HepG2 (cell line): ENCODE data around the gene CAMK1D.

Source experiments
- TSC22D2 ChIP-seq: sonication (generic); formaldehyde crosslinking; IDR thresholded peaks from 2 replicates; pipeline ENCODE4 v1.5.1; 2020; ENCODE audit warnings: missing genetic modification reagents, mild to moderate bottlenecking, borderline replicate concordance
- ZFP36L1 ChIP-seq: sonication (generic); formaldehyde crosslinking; IDR thresholded peaks from 2 replicates; pipeline ENCODE4 v1.8.0; 2022; ENCODE audit warnings: mild to moderate bottlenecking, missing genetic modification reagents, moderate library complexity
- ZNF556 ChIP-seq: sonication (generic); formaldehyde crosslinking; IDR thresholded peaks from 2 replicates; pipeline ENCODE4 v1.4.0; 2020; ENCODE audit warnings: mild to moderate bottlenecking, missing genetic modification reagents, borderline replicate concordance
- TF ChIP-seq, protein P1 (sequence below): sonication (generic); formaldehyde crosslinking; IDR thresholded peaks from 2 replicates; pipeline ENCODE4 v1.5.0; 2020; ENCODE audit warnings: mild to moderate bottlenecking, missing genetic modification reagents, moderate library complexity

DNA sequence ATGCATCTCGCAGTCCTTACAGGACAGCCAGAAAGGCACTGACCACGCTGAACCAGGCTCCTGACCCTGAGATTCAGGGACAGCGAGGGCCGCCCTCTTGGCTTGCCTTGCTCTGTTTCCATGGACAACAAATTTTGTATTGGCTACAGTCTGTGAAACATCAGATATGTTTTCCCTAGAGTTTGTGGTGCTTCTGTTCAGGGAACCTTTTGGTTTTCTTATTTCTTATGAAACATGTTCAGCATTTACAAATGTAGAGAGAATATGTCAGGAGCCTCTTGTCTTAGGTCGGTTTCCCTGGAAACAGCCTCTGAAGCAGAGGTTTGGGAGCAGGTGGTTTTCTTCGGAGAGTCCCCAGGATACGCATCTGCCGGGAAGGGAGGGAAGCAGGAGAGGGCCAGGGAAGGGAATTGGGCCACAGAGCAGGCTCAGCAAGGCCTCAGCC, 392.0 kb downstream of the CAMK1D start:
- TF ChIP-seq TSC22D2 (CRISPR knock-in tag), result no peak
- no peak for TF ChIP-seq ZNF556 (CRISPR knock-in tag)
- TF ChIP-seq, protein P1, sequence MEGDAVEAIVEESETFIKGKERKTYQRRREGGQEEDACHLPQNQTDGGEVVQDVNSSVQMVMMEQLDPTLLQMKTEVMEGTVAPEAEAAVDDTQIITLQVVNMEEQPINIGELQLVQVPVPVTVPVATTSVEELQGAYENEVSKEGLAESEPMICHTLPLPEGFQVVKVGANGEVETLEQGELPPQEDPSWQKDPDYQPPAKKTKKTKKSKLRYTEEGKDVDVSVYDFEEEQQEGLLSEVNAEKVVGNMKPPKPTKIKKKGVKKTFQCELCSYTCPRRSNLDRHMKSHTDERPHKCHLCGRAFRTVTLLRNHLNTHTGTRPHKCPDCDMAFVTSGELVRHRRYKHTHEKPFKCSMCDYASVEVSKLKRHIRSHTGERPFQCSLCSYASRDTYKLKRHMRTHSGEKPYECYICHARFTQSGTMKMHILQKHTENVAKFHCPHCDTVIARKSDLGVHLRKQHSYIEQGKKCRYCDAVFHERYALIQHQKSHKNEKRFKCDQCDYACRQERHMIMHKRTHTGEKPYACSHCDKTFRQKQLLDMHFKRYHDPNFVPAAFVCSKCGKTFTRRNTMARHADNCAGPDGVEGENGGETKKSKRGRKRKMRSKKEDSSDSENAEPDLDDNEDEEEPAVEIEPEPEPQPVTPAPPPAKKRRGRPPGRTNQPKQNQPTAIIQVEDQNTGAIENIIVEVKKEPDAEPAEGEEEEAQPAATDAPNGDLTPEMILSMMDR (CRISPR knock-in tag), result no peak
- no peak for TF ChIP-seq ZFP36L1 (CRISPR knock-in tag)
